Fibroblast of skin of right biceps (primary cell): Measurements from ENCODE around the gene PTPRT.

Experiments used
- DNase-seq: peaks from one replicate; pipeline ENCODE4 v3.0.0-alpha.2; 2013

PTPRT gene

DNA sequence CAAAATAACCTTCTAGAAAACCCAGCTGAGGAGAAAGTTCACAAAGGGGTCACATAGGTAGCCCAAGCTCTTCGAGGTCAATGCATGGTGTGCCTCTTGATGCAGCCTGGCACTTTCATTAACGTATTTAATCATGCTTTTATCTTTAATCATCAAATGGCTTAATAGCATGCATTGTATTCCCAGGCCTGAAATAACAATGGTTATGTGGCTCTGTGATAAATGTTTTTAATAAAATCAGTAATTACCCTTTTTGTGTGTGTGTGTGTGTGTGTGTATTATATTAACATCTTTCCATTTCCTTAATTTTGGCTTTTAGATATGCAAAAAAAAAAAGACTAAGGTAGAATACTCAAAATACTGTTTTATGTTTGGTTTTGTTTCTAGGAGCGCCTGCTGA is 681.8 kb downstream of the PTPRT start:
- no peak for DNase-seq

DNA sequence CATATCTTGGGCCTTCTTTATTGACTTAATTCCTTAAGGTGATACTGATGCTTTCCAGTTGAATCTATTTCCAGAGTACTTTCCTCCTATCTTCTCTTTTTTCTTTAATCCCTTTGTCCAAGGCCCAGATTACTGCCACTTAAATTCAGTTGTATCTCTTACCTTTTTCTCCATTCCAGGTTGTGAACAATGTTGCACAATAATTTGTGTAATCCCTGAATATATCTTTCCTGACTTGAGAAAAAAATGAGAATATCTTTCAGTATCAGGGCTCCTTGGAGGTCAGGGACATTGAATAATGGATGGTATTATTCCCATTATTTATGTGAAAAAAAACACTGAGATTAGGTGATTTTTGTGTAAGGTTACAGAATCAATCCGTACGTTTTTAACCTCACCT is 683.3 kb downstream of the PTPRT start:
- DNase-seq: no peak

DNA sequence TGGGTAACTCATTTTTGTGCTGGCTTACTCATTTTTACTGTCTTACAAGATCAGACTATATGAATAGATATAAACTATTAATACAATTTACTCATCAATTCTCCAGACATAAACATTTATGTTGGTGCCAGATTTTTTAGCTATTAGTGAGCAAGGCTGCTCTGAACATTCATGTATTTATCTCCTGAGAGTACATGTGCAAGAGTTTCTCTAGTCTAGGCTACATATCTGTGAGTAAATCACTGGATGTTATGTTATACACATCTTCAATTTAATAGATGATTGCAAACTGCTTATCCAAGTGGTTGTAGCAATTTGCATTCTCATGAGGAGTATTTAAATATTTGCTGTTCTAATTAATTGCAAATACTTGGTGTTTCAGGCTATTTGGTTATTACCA is 687.1 kb downstream of the PTPRT start:
- DNase-seq: no peak

DNA sequence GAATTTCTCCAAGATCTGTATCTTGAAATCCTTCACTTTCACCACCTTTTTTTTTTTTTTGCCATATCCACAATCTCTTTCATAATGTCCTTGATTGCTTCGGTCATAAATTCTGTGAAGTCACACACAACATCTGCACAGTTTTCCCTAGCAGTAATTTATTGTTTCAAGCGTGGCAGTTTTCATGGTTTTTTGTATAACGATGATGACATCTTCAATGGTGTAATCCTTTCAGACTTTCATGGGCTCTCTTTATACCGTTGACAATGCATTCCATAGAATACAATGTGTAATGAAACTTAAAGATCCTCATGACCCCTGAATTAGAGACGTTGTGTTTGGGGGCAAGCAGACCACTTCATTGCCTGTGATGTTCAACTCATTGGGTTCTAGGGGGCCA is 693.1 kb downstream of the PTPRT start:
- no peak for DNase-seq

DNA sequence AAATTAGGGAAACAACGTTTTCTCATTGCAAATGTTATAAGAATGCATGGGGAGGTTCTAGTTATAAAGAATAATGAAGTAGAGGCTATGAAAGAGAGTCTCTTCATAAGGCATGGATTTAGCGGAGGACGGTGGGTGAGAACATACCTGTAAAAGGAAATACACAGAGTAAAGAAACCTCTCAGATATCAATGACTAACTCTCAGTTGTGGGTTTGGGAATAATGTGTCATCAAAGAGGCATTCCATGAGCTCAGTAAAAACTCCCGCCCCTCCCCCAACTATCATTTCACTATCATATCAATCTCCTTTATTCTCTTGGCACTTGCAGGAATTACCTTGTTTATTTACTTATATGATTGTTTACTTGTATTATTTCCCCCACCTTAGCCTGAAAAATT is 695.4 kb downstream of the PTPRT start:
- DNase-seq: no peak

DNA sequence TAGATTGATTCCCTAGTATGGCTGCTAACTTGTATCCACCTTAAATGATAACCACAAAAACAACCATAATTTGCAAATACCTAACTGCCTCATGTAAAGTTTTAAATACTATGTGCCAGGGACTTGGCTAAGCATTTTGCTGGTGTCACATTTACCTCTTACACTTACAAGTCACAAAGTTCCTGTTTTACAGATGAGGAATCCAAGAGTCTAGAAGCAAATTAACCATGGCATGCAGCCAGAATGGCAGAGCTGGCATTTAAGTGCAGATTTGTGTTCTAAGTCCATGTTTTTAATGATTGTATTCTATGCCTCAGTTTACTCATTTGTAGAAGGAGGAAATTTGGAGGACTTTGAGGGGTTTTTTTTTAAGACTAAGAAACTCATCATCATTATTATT is 696.7 kb downstream of the PTPRT start:
- no peak for DNase-seq

DNA sequence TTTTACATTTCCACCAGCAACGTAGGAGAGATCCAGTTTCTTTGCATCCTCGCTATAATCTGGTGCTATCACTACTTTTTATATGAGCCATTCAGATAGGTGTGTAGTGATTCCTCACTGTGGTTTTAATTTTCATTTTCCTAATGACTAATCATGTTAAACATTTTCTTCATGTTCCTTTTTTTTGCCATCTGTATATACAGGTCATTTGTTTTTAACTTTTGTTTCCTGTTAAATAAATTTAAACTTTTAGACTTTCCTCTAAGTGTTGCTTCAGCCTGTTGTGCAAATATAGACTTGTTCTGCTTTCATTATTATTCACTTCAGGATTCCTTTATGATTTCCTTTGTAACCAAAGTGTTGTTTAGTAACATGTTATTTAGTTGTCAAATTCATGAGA is 697.4 kb downstream of the PTPRT start:
- no peak for DNase-seq

DNA sequence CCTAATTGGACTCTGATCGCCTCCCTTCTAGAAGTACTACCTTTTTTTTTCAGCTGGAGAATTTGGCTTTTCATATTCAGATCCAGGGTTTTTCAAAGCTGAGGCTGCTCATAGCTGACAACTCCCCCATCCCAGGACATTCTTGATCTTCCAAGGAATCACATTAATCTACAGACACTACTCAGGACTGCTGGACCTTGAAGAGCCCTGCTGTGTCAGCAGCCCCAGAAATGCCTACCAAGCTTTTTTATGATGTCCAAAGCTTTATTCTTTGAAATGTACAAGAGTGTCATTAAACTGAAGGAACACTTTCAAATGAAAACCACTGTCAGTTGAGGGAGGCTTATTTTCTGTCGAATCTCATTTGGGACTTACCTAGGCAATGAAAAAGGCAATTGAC is 704.1 kb downstream of the PTPRT start:
- DNase-seq: no peak

DNA sequence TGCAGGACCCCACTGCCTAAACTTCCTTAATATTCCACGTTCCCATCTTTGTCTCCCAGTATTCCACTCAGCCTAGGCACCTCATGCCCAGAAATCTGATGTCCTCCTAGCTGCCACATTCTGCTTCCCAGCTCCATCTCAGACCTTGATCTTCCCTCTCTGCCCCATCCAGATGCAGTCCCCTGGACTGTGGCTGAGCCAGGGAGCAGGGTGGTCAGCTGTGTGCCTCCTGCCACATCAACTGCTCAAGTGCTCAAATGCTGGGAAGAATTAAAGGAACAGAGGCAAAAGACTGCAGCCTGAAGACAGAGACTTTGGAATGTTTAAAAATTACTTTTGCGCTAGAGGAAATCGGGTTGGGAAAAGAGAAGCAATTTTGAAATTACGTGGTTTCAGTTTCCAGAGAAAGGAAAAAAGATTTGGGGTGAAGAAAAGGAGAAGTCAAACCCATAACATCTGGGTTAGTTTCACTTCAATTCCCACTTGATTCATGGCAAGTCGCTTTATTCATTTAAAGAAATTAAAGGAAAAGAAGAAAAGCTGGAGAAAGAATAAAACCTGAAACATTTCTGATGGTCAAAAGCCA is 704.8 kb downstream of the PTPRT start:
- no peak for DNase-seq

DNA sequence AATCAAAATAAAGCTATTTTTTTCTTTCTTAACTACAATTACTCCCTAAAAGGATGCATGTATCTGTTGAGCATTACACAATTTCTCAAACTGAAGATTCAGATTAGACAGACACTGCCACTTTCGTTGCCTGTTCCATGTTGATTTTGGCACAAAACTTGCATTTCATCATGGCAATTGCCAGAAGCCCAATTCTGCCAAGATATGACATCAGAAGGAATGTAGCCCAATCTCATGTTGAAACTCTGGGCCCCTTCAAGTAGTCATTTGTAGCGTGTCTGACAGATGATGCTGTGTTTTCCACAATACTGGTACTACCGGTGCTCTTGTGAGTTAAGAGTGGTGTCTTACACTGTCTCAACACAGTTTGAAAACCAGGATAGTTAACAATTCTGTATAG is 705.4 kb downstream of the PTPRT start:
- DNase-seq: peak; percentile 4

DNA sequence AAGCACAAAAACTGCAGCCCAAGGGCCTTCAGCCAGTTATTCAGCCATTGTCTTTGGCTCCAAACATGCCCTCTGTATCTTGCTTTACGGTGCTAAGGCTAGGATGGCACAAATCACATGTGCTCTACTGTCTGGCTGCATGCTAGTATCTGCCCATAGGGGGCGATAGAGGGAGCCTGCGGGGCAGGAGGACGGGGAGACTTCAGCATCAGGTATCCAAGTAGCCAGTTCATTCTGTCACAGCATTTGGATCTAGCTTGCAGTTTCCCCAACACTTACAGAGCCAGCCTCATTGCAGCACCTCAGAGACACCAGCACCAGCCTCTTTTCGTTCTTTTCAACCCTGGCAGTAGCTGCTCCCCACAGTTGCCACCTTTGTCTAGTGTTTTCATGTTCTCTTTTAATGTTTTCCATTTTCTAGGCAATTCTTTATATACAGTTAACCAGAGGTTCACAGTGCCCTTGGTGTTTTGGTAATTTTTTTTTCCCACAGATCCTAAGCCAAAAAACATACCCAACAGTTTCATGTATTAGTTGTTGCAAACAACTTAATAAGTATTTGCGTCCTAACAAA is 705.9 kb downstream of the PTPRT start:
- no peak for DNase-seq

DNA sequence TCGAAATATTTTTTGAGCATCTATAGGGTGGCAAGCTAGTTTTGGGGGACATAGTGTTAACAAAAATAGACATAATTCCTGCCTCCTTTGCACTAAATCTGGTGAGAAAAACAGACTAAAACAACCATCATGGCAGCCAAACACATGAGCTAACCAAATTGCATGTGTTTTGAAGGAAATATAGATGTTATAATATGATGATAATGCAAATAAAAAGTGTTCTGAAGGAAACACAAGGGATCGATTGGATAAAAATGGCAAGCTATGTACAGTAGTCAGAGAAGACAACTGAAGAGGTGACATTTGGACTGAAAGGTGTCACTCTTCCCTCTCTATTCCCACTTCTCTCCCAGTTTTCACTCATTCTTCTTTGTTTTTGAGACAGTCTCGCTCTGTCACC is 706.9 kb downstream of the PTPRT start:
- DNase-seq: no peak

DNA sequence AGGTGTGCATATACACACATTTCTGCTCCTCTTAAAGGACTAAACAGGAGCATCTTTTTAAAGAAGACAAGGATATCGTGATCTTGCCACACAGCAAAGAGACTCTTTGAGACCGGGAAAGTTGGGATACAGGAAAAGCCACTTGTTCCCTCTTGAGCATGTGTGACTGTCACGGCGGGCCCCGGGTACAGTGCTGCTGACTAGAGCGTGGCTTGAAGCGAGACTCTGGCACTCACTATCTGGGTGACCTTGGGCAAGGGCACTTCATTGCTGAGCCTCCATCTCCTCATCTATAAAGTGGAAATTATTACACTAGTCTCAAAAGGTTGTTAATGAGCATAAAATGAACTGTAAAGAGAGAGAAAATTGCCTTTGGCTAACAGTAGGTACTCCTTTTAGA is 713.9 kb downstream of the PTPRT start:
- DNase-seq: no peak

DNA sequence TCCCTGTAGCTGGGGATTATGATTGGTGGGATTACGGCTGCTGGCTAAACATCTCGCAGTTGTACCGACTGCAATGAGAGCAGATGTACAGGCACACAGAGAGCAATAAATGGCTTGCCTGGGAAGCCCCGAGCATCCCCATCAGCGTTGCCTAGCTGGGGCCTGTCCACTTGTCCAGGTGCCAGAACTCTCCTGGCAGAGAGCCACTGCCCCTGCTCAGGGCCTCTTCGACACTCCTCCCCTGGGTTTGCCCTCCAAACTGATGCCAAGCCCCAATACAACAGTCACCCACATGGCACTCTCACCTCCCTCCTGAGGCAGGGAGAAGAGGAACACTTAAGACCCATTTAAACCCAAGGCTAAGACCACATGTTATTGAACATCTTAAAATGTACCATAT is 715.1 kb downstream of the PTPRT start:
- no peak for DNase-seq

DNA sequence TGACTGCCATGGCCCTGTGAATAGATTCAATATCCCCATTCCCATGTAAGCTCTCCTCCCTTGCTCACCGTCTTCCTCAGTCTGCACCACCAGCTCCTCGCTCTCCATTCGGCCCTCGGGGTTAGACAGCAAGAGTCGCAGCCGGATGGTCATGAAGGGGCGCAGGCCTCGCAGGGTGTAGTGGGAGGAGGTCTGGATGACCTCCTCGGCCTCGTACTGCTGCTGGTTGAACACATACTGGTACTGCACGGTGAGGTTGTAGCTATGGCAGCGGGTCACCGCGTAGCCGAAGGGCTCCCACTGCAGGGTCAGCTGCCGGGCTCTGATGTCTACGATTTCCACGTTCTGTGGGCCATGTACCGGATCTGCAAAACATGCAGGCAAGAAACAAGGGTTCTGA is 717.5 kb downstream of the PTPRT start:
- no peak for DNase-seq

DNA sequence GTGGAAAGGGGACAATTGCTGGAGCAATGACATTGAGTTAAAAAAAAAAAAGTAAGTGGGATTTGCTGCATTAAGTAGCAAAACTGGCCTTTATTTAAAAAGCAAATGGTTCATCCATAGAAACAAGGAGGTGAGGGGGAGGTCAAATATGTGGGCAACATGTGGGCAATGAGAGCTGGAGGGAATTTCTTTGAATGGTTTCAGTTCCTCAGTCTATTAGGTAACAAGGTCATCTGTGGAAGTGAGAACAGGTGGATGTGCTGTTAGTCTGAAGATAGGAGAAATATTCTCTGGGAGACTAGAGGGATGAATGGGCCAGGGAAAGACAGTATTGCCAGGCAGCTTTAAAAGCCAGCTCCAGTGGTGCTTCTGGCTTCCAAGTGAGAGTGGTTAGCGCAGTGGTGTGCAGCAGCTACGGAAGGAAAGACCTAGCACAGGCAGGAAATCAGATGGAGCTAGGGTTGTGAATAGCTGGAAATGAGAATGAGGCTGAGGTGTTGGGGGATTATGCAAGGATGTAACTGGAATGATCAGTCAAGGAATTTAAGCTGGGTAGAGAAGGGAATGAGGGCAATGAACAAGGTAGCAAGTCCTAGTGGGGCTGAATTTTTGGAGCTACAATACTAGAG is 727.6 kb downstream of the PTPRT start:
- DNase-seq: no peak

DNA sequence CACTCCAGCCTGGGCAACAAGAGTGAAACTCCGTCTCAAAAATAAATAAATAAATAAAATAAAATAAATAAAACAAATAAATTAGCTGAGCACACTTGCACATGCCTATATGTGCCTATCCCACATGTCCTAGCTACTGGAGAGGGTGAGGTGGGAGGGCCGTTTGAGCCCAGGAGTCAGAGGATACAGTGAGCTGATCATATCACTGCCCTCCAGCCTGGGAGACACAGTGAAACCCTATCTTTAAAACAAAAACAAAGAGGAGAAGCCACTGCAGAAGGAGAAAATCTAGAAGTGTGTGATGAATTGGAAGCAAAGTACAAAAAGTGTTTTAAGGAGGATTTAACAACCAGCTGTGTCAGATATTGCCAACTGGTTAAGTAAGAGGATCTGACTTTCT is 728.4 kb downstream of the PTPRT start:
- no peak for DNase-seq

DNA sequence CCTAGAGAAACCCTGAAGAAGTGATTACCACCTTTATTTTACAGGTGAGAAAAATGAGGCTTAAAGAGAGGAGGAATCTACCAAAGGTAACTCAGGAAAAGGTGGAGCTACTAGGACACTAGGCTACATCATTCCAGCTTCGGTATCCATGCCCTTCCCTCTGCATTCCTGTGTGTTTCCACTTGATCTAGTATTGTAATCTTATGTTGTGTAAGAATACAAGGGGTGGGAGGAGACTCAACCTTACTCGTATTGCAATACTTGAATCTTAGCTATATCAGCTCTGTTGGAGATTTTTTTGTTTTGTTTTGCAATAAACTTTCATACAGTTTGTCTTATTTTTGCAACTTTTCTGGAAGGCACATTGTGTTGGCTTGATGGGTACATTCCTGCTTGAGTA is 742.4 kb downstream of the PTPRT start:
- no peak for DNase-seq

DNA sequence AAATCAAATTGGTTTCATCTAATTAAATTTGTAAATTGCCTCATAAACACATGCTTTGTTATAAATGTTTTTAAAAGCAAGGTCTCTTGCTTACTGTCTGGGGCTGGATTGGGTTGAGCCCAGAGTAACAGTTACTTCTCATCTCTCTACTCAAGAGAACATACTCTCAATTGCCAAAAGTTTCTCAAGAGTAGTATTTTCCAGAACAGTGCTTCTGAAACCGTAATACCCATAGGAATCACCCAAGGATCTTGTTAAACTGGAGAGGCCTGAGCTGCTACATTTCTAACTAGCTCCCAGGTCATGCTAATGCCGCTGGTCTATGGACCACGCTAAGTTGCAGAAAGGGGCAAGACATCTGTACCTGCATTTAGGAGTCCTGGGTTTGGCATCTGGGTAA is 744.9 kb downstream of the PTPRT start:
- DNase-seq: no peak

DNA sequence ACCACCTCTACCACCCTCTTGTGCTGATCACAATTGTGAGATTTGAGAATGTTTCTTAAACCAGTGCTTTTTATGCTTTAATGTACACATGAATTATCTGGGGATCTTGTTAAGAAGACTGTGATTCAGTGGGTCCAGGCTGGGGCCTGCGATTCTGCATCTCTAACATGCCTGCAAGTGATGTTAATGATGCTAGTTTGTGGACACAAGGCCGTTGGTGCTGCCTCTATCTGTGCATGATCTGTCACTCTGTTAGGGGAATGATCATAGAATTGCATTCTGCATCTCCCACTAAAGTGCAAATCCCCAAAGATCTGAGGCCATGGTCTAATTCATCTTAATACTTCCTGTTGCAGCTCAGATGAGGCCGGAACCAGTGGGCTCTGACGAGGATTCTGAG is 746.5 kb downstream of the PTPRT start:
- DNase-seq: no peak

DNA sequence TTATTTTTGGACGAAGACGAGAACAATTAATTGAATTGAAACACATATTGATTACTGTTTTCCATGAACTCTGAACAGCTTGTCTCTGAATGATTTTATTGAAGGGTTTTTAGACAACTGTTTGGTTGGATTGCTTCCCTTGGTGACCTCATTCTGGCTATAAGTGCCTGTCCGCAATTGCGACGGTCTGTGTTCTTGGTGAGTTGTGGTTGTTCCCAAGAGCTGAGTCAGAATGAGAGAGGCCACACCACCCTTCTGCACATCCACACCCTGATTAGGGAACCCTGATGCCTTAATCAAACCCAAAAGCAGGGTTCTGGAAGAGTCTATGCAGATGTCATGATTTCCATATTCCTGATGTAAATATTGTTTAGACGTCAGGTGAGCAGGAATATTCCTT is 747.0 kb downstream of the PTPRT start:
- no peak for DNase-seq

DNA sequence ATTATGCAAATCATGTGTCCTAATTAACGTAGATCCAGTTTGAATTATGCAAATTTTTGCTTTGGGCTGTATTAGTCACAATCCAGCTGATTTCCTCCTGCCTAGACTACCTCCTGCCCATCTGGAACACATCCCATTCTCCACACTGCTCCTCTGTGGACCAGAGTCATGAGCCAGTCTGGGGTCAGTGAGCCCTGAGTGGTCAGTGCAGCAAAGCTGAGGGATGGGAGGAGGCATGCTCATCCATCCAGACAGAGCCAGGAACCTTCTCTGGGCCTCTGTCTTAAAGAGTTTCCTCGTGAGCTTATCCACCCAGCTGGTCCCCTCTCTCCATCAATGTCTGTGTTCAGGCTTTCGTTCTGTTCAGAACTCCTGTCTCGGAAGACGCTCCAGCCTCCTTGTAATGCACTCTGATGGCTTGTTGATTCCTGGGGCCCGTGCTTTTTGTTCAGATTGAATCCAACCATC is 747.8 kb downstream of the PTPRT start:
- no peak for DNase-seq

DNA sequence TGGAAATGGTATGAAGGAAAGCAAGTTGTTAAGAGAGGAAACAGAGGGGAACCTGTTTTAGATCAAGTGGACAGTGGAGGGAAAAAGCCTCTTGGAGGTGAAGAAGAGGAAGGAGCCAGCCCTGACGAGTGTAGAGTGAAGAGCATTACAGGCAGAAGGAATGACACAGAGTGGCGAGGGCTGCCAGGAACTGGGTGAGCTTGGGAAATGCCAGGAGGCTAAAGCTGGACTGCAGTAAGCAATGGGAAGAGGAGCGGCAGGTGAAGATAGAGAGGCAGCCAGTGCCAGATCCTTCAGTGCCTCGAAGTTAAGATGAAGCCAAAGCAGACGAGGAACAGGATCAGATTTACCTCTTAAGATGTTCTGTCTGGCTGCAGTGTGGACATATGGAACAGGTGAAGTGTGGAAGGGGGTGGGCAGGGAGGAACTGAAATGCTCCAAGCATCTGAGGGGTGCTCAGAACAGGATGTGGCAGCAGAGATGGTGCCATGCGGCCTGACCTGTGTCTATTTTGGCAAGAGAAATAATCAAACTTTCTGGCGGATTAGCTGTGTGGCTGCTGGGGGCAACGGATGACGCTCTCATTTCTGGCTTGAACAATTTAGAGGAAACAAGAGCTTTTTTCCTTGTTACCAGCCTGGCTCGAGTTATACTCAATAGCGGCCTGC is 748.4 kb downstream of the PTPRT start:
- DNase-seq: no peak

DNA sequence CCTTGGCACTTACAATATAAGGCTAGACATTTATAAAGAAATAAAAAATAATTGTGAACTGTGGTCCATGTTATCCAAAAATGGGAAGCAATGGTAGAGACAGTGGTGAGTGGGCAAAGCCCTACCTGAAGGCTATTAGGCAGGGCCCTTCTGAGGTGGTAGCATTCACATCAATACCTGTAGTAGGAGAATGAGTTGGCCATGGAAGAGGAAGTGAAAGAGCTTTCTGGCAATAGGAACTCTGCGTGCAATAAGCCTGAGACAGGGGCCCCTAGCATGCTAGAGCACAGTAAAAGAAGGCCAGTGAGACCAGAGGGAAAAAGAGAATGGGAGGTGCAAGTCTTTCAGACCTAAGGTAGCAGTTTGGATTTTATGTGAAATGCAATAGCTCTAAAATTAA is 754.5 kb downstream of the PTPRT start:
- DNase-seq: no peak
